ENCODE data around the gene EEF2. TPM values are rescaled to one million over a fixed set of nuclear protein-coding genes. Genes with fewer than 3 reads are reported as not detected.

Gene EEF2
- total and polyA plus RNA-seq, 4 donors: 244 to 1,090 (median 818) TPM

- Histone ChIP-seq H3K27ac (ENCODE audit: low read depth in 1 of 2, low read length in 2 of 2) (no peak overlapping the region), H3K27me3 (ENCODE audit: control insufficient read depth in 4 of 4, insufficient read depth in 4 of 4, low read length in 3 of 4) (no peaks in the 10 kb centered on the region), H3K4me1 (ENCODE audit: control insufficient read depth in 4 of 4, insufficient read depth in 4 of 4, low read length in 3 of 4) (peaks cover 0 to 4% (median 0%) of the 10 kb centered on the region in 4 donors), H3K4me3 (ENCODE audit: low read depth in 1 of 3, low read length in 3 of 3) (no peak overlapping the region), H3K36me3 (ENCODE audit: control insufficient read depth in 4 of 4, insufficient read depth in 3 of 4, low read depth in 1 of 4, low read length in 3 of 4) (peaks cover 1 to 33% (median 16%) of the 10 kb centered on the region in 4 donors), H3K9me3 (ENCODE audit: control insufficient read depth in 4 of 4, low read length in 3 of 4) (no peaks in the 10 kb centered on the region), H3K9ac (ENCODE audit: low read depth in 1 of 2, low read length in 2 of 2) (no peak overlapping the region)
- 98% methylated on average over 6 of the region's 6 CpGs for WGBS
- TF ChIP-seq CTCF (IDR thresholded peaks at IDR 0.05; ENCODE audit: low read depth, low read length, missing input control) (no peak), RAD21 (IDR thresholded peaks at IDR 0.05) (no peak), SP1 (IDR thresholded peaks at IDR 0.05) (no peak), HNF4G (IDR thresholded peaks at IDR 0.05) (no peak)
- no peak for DNase-seq (ENCODE audit: low spot score)
Observed at GRCh38 chr19:4030552-4030951, 45.3 kb upstream of the EEF2 start.

- no peak for DNase-seq (ENCODE audit: low spot score)
- peaks cover 0 to 4% (median 0%) of the 10 kb centered on the region in 4 donors for H3K4me1 ChIP-seq (ENCODE audit: control insufficient read depth in 4 of 4, insufficient read depth in 4 of 4, low read length in 3 of 4)
- H3K9ac ChIP-seq (ENCODE audit: low read depth in 1 of 2, low read length in 2 of 2): no peak overlapping the region
- H3K27ac ChIP-seq (ENCODE audit: low read depth in 1 of 2, low read length in 2 of 2): no peak overlapping the region
- peaks cover 0 to 35% (median 17%) of the 10 kb centered on the region in 4 donors for H3K36me3 ChIP-seq (ENCODE audit: control insufficient read depth in 4 of 4, insufficient read depth in 3 of 4, low read depth in 1 of 4, low read length in 3 of 4)
- 95% methylated on average over 18 of the region's 18 CpGs for WGBS
- H3K9me3 ChIP-seq (ENCODE audit: control insufficient read depth in 4 of 4, low read length in 3 of 4): no peaks in the 10 kb centered on the region
- H3K27me3 ChIP-seq (ENCODE audit: control insufficient read depth in 4 of 4, insufficient read depth in 4 of 4, low read length in 3 of 4): no peaks in the 10 kb centered on the region
- TF ChIP-seq EGR1 (IDR thresholded peaks at IDR 0.05; ENCODE audit: low read depth in 2 of 2) (no peak), FOXA2 (IDR thresholded peaks at IDR 0.05) (no peak), FOXA1 (IDR thresholded peaks at IDR 0.05) (no peak), SP1 (IDR thresholded peaks at IDR 0.05) (no peak), HNF4A (conservative IDR thresholded peaks at IDR 0.05) (no peak), CTCF (IDR thresholded peaks at IDR 0.05; ENCODE audit: low read depth, low read length, missing input control) (no peak), HNF4G (IDR thresholded peaks at IDR 0.05) (no peak), ZBTB33 (IDR thresholded peaks at IDR 0.05) (no peak), ATF3 (IDR thresholded peaks at IDR 0.05) (no peak), REST (IDR thresholded peaks at IDR 0.05) (no peak), NR2F2 (IDR thresholded peaks at IDR 0.05) (no peak), YY1 (IDR thresholded peaks at IDR 0.05) (no peak), JUND (IDR thresholded peaks at IDR 0.05) (no peak), TAF1 (conservative IDR thresholded peaks at IDR 0.05) (no peak), RAD21 (IDR thresholded peaks at IDR 0.05) (no peak), RXRA (IDR thresholded peaks at IDR 0.05) (no peak), MAX (IDR thresholded peaks at IDR 0.05) (no peak)
- H3K4me3 ChIP-seq (ENCODE audit: low read depth in 1 of 3, low read length in 3 of 3): no peak overlapping the region
Observed at GRCh38 chr19:4029247-4029614, 44.0 kb upstream of the EEF2 start.
